Liver (tissue), 9 donors: ENCODE measurements around the gene SPACDR. TPM values are rescaled to one million over a fixed set of nuclear protein-coding genes. Genes with fewer than 3 reads are reported as not detected.
"Not testable (repeated sequence)": the region's sequence is repeated elsewhere in the genome, so short reads cannot be mapped to it uniquely, and the experiment has no call there.

Experiments
- DNase-seq: peaks from one replicate; pipeline ENCODE4 v3.0.0-alpha.2; 2017; ENCODE audit warnings: low spot score
- H3K27ac ChIP-seq, 2 donors: one replicate each; pipeline ENCODE4 v1.7.0; 2013; ENCODE audit warnings: inconsistent platforms in 2 of 2, low read length in 2 of 2, control low read depth in 1 of 2, low read depth in 1 of 2, mild to moderate bottlenecking in 1 of 2
- H3K27me3 ChIP-seq, 4 donors: one replicate each; pipeline versions ENCODE4 v1.6.1 to v1.7.0; 2013; ENCODE audit warnings: low read length in 3 of 4, inconsistent platforms in 1 of 4, mild to moderate bottlenecking in 1 of 4, moderate library complexity in 1 of 4; ENCODE audit not compliant: control insufficient read depth in 4 of 4, insufficient read depth in 4 of 4
- H3K36me3 ChIP-seq, 4 donors: one replicate each; pipeline versions ENCODE4 v1.6.1 to v1.7.0; 2013; ENCODE audit warnings: low read length in 3 of 4, mild to moderate bottlenecking in 3 of 4, low read depth in 1 of 4, moderate library complexity in 1 of 4; ENCODE audit not compliant: control insufficient read depth in 4 of 4, insufficient read depth in 3 of 4
- H3K4me1 ChIP-seq, 4 donors: one replicate each; pipeline versions ENCODE4 v1.6.1 to v1.7.0; 2013; ENCODE audit warnings: low read length in 3 of 4, mild to moderate bottlenecking in 3 of 4, moderate library complexity in 1 of 4; ENCODE audit not compliant: control insufficient read depth in 4 of 4, insufficient read depth in 4 of 4
- H3K4me3 ChIP-seq, 3 donors: one replicate each; pipeline versions ENCODE4 v1.6.1 to v1.7.0; 2013; ENCODE audit warnings: low read length in 3 of 3, control low read depth in 1 of 3, low read depth in 1 of 3, mild to moderate bottlenecking in 1 of 3
- H3K9ac ChIP-seq, 2 donors: one replicate each; pipeline ENCODE4 v1.7.0; 2013; ENCODE audit warnings: low read length in 2 of 2, mild to moderate bottlenecking in 2 of 2, moderate library complexity in 2 of 2, control low read depth in 1 of 2, low read depth in 1 of 2
- H3K9me3 ChIP-seq, 4 donors: one replicate each; pipeline versions ENCODE4 v1.6.1 to v1.7.0; 2013; ENCODE audit warnings: low read length in 3 of 4; ENCODE audit not compliant: control insufficient read depth in 4 of 4
- FOXA1 ChIP-seq: IDR thresholded peaks from 2 replicates; pipeline ENCODE4 v1.6.1; 2016; ENCODE audit warnings: antibody characterized with exemption
- FOXA2 ChIP-seq: IDR thresholded peaks from 2 replicates; pipeline ENCODE4 v1.6.1; 2016; ENCODE audit warnings: antibody characterized with exemption
- GABPA ChIP-seq, 2 donors: IDR thresholded peaks in 1 of 2; conservative IDR thresholded peaks in 1 of 2; 2 replicates each; pipeline ENCODE4 v1.6.1; 2016; ENCODE audit warnings: antibody characterized with exemption in 2 of 2, mild to moderate bottlenecking in 1 of 2, moderate library complexity in 1 of 2
- HNF4A ChIP-seq, 2 donors: conservative IDR thresholded peaks; 2 replicates each; pipeline ENCODE4 v1.6.1; 2016; ENCODE audit warnings: antibody characterized with exemption in 2 of 2, mild to moderate bottlenecking in 2 of 2
- NR2F2 ChIP-seq: IDR thresholded peaks from 2 replicates; pipeline ENCODE4 v1.6.1; 2016; ENCODE audit warnings: antibody characterized with exemption
- RAD21 ChIP-seq, 2 donors: IDR thresholded peaks; 2 replicates each; pipeline ENCODE4 v1.6.1; 2016; ENCODE audit warnings: antibody characterized with exemption in 2 of 2, mild to moderate bottlenecking in 2 of 2
- RXRA ChIP-seq, 2 donors: IDR thresholded peaks; 2 replicates each; pipeline ENCODE4 v1.6.1; 2017 to 2018; ENCODE audit warnings: antibody characterized with exemption in 2 of 2, mild to moderate bottlenecking in 1 of 2
- YY1 ChIP-seq: IDR thresholded peaks from 2 replicates; pipeline ENCODE4 v1.6.1; 2016; ENCODE audit warnings: antibody characterized with exemption, mild to moderate bottlenecking
- WGBS: extraction: QIAGEN DNeasy Blood & Tissue Kit; methylation state at CpG from one replicate; pipeline ENCODE4 v1.1.7; 2013; 5-methylcytosine and 5-hydroxymethylcytosine counted together
- polyA plus RNA-seq, 2 donors: library from polyadenylated mRNA; stranded (reverse) in 1 of 2; unstranded in 1 of 2; fragments of 200-250 nt in 1 of 2; fragments of >200 nt in 1 of 2; fragmentation: Nextera tagmentation in 1 of 2; extraction: Ambion mirVana in 1 of 2; gene quantifications; one replicate each; pipeline versions ENCODE4 v1.2.1 to v1.2.3, GENCODE V29; 2013 to 2015
- total RNA-seq, 2 donors: library from RNA; depleted of rRNA; stranded (reverse); fragments of >200 nt; gene quantifications; one replicate each; pipeline ENCODE4 v1.2.3, GENCODE V29; 2014
- TF ChIP-seq, protein P1 (sequence below): IDR thresholded peaks from 2 replicates; pipeline ENCODE4 v1.6.1; 2016; ENCODE audit warnings: antibody characterized with exemption, mild to moderate bottlenecking
- TF ChIP-seq, protein P2 (sequence below): IDR thresholded peaks from 2 replicates; pipeline ENCODE4 v1.6.1; 2016; ENCODE audit warnings: antibody characterized with exemption
- TF ChIP-seq, protein P3 (sequence below): IDR thresholded peaks from 2 replicates; pipeline ENCODE4 v1.6.1; 2016; ENCODE audit warnings: antibody characterized with exemption
- TF ChIP-seq, protein P4 (sequence below): IDR thresholded peaks from 2 replicates; pipeline ENCODE4 v1.6.1; 2016; ENCODE audit warnings: antibody characterized with exemption
- TF ChIP-seq, protein P5 (sequence below): fragments of 150-350 bp; IDR thresholded peaks from 2 replicates; pipeline ENCODE4 v1.5.1; 2017; ENCODE audit warnings: improper control_type of control experiment, low read depth, low read length; ENCODE audit not compliant: missing input control
- donor health status: healthy.
- donor health status: healthy.
- donor health status: healthy.
- donor health status: healthy.
- donor health status: healthy.

Gene SPACDR
- total and polyA plus RNA-seq, 4 donors: 0.06 to 0.33 (median 0.17) TPM; not detected in 1

DNA sequence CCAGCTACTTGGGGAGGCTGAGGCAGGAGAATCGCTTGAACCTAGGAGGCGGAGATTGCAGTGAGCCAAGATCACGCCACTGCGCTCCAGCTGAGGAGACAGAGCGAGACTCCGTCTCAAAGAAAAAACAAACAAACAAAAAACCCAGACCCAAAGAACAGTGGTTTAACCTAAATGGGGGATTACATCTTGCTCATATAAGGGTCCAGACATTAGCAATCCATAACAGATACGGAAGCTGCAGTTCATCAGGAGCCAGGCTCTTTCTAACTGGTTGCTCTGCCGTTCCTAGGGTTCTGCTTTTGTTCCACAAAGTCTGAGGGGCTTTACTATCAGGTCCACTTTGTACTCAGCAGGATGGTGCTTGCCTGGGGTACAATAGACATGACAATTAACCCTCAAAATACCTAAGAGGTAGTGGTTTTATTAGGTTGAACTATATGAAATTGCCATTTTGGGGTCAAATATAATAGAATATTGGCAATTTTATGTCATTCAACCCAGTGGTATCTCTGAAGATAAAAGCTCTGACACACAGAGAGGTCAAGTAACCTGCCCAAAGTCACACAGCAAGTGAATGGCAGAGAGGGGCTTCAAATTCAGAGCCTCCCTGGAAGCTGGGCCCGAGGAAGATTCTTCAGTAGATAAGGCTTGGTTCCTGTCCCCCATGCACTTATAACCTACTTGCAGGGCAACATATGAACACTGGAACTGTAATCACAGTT, 41.0 kb upstream of the SPACDR start (continued):
- no peak for TF ChIP-seq RXRA (IDR thresholded peaks at IDR 0.05)
- no peak for TF ChIP-seq FOXA2
- no peak for TF ChIP-seq GABPA (IDR thresholded peaks at IDR 0.05 in 1 of 2, conservative IDR thresholded peaks at IDR 0.05 in 1 of 2)
- TF ChIP-seq, protein P1, sequence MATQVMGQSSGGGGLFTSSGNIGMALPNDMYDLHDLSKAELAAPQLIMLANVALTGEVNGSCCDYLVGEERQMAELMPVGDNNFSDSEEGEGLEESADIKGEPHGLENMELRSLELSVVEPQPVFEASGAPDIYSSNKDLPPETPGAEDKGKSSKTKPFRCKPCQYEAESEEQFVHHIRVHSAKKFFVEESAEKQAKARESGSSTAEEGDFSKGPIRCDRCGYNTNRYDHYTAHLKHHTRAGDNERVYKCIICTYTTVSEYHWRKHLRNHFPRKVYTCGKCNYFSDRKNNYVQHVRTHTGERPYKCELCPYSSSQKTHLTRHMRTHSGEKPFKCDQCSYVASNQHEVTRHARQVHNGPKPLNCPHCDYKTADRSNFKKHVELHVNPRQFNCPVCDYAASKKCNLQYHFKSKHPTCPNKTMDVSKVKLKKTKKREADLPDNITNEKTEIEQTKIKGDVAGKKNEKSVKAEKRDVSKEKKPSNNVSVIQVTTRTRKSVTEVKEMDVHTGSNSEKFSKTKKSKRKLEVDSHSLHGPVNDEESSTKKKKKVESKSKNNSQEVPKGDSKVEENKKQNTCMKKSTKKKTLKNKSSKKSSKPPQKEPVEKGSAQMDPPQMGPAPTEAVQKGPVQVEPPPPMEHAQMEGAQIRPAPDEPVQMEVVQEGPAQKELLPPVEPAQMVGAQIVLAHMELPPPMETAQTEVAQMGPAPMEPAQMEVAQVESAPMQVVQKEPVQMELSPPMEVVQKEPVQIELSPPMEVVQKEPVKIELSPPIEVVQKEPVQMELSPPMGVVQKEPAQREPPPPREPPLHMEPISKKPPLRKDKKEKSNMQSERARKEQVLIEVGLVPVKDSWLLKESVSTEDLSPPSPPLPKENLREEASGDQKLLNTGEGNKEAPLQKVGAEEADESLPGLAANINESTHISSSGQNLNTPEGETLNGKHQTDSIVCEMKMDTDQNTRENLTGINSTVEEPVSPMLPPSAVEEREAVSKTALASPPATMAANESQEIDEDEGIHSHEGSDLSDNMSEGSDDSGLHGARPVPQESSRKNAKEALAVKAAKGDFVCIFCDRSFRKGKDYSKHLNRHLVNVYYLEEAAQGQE: no peak
- no peak for TF ChIP-seq FOXA1
- TF ChIP-seq NR2F2: no peak
- TF ChIP-seq, protein P2, sequence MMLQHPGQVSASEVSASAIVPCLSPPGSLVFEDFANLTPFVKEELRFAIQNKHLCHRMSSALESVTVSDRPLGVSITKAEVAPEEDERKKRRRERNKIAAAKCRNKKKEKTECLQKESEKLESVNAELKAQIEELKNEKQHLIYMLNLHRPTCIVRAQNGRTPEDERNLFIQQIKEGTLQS: no peak
- no peak for TF ChIP-seq RAD21 (IDR thresholded peaks at IDR 0.05)

DNA sequence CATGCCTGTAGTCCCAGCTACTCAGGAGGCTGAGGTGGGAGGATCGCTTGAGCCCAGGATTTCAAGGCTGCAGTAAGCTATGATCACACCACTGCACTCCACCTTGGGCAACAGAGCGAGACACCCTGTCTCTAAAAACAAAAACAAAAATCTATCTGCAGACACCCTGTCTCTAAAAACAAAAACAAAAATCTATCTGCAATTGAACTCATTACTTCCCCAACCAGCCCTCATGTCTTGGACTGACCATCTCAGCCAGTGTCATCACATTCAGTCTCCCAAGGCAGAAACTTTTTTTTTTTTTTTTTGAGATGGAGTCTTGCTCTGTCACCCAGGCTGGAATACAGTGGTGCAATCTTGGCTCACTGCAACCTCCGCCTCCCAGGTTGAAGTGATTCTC, 40.0 kb upstream of the SPACDR start:
- H3K4me1 ChIP-seq, H3K9me3 ChIP-seq, H3K27me3 ChIP-seq, H3K36me3 ChIP-seq, DNase-seq, H3K9ac ChIP-seq, H3K4me3 ChIP-seq, H3K27ac ChIP-seq: not testable (repeated sequence)
- 98% methylated on average over 3 of the region's 3 CpGs for WGBS

DNA sequence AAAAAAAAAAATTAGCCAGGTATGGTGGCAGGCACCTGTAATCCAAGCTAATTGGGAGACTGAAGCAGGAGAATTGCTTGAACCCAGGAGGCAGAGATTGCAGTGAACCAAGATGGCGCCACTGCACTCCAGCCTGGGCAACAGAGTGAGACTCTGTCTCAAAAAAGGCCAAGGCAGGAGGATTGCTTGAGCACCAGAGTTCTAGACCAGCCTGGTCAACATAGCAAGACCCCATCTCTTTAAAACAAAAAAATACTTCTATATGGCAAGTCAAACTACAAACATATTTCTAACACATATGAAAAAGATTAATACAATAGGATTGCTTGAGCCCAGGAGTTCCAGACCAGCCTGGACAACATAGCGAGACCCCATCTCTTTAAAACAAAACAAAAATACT, 36.7 kb upstream of the SPACDR start:
- H3K9me3 ChIP-seq, H3K9ac ChIP-seq, H3K27me3 ChIP-seq, H3K4me3 ChIP-seq, H3K4me1 ChIP-seq, DNase-seq, H3K36me3 ChIP-seq, H3K27ac ChIP-seq: not testable (repeated sequence)
- 92% methylated on average over 2 of the region's 2 CpGs for WGBS

DNA sequence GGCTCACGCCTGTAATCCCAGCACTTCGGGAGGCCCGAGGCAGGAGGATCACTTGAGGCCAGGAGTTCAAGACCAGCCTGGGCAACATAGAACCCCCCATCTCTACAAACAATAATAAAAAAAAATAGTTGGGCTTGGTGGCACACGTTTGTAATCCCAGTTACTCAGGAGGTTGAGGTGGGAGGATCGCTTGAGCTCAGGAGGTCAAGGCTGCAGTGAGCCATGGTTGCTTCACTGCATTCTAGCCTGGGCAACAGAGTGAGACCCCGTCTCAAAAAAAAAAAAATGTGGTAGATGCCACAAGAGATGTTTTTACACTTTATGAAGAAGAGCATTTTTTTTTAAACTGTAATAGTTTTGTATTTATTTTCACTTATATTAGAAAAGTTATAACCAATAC, 32.4 kb upstream of the SPACDR start:
- no peak overlapping the region for H3K27ac ChIP-seq
- no peak overlapping the region for H3K4me3 ChIP-seq
- no peaks in the 10 kb centered on the region for H3K36me3 ChIP-seq
- no peak for DNase-seq
- no peaks in the 10 kb centered on the region for H3K27me3 ChIP-seq
- no peaks in the 10 kb centered on the region for H3K9me3 ChIP-seq
- WGBS: 87% methylated on average over 6 of the region's 6 CpGs
- TF ChIP-seq, protein P3, sequence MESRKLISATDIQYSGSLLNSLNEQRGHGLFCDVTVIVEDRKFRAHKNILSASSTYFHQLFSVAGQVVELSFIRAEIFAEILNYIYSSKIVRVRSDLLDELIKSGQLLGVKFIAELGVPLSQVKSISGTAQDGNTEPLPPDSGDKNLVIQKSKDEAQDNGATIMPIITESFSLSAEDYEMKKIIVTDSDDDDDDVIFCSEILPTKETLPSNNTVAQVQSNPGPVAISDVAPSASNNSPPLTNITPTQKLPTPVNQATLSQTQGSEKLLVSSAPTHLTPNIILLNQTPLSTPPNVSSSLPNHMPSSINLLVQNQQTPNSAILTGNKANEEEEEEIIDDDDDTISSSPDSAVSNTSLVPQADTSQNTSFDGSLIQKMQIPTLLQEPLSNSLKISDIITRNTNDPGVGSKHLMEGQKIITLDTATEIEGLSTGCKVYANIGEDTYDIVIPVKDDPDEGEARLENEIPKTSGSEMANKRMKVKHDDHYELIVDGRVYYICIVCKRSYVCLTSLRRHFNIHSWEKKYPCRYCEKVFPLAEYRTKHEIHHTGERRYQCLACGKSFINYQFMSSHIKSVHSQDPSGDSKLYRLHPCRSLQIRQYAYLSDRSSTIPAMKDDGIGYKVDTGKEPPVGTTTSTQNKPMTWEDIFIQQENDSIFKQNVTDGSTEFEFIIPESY: no peak
- TF ChIP-seq, protein P4, sequence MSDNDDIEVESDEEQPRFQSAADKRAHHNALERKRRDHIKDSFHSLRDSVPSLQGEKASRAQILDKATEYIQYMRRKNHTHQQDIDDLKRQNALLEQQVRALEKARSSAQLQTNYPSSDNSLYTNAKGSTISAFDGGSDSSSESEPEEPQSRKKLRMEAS: no peak
- TF ChIP-seq, protein P5, sequence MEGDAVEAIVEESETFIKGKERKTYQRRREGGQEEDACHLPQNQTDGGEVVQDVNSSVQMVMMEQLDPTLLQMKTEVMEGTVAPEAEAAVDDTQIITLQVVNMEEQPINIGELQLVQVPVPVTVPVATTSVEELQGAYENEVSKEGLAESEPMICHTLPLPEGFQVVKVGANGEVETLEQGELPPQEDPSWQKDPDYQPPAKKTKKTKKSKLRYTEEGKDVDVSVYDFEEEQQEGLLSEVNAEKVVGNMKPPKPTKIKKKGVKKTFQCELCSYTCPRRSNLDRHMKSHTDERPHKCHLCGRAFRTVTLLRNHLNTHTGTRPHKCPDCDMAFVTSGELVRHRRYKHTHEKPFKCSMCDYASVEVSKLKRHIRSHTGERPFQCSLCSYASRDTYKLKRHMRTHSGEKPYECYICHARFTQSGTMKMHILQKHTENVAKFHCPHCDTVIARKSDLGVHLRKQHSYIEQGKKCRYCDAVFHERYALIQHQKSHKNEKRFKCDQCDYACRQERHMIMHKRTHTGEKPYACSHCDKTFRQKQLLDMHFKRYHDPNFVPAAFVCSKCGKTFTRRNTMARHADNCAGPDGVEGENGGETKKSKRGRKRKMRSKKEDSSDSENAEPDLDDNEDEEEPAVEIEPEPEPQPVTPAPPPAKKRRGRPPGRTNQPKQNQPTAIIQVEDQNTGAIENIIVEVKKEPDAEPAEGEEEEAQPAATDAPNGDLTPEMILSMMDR: no peak
- no peak for TF ChIP-seq YY1
- no peak for TF ChIP-seq FOXA1
- no peak for TF ChIP-seq RXRA (IDR thresholded peaks at IDR 0.05)
- TF ChIP-seq HNF4A (conservative IDR thresholded peaks at IDR 0.05): no peak
- TF ChIP-seq RAD21 (IDR thresholded peaks at IDR 0.05): no peak
- no peak overlapping the region for H3K9ac ChIP-seq
- peaks cover 0 to 6% (median 3%) of the 10 kb centered on the region in 4 donors for H3K4me1 ChIP-seq
